Tibial artery (tissue), 4 donors: ENCODE data around the gene FPGT.
"Not testable (repeated sequence)": the region's sequence is repeated elsewhere in the genome, so short reads cannot be mapped to it uniquely, and the experiment has no call there.

Experiments used
- DNase-seq, 2 donors: peaks; one replicate each; pipeline ENCODE4 v3.0.0-alpha.2; 2019
- H3K27ac ChIP-seq, 2 donors: fragments of 200-600 bp; sonication (generic) in 1 of 2; 1 replicate in 1 of 2; 2 replicates in 1 of 2; pipeline ENCODE4 v1.5.1; 2018 to 2019; ENCODE audit warnings: mild to moderate bottlenecking in 1 of 2
- H3K27me3 ChIP-seq, 2 donors: fragments of 200-600 bp; sonication (generic) in 1 of 2; one replicate each; pipeline versions ENCODE4 v1.5.1 to v1.6.0; 2016 to 2019
- H3K36me3 ChIP-seq, 3 donors: fragments of 200-600 bp; sonication (generic) in 2 of 3; one replicate each; pipeline ENCODE4 v1.5.1; 2016 to 2019; ENCODE audit warnings: mild to moderate bottlenecking in 2 of 3
- H3K4me1 ChIP-seq, 4 donors: fragments of 200-600 bp; sonication (generic) in 2 of 4; 1 replicate in 3 of 4; 2 replicates in 1 of 4; pipeline ENCODE4 v1.5.1; 2016 to 2019
- H3K4me3 ChIP-seq, 2 donors: fragments of 200-600 bp; sonication (generic) in 1 of 2; 1 replicate in 1 of 2; 2 replicates in 1 of 2; pipeline ENCODE4 v1.5.1; 2018 to 2019; ENCODE audit warnings: mild to moderate bottlenecking in 2 of 2
- H3K9me3 ChIP-seq, 3 donors: fragments of 200-600 bp; sonication (generic) in 1 of 3; one replicate each; pipeline ENCODE4 v1.5.1; 2016 to 2019
- intact Hi-C: fragments of 100-400 bp; cut with DNase I; formaldehyde crosslinking; loops from one replicate; pipeline ENCODE4 v1.15.0; 2023; ENCODE audit warnings: low total_unique reads
- TF ChIP-seq, protein P1 (sequence below), 2 experiments: fragments of 200-600 bp in 1 of 2; fragments of 450-650 bp in 1 of 2; IDR thresholded peaks; one replicate each; pipeline ENCODE4 v1.5.1; 2017 to 2019; ENCODE audit warnings: antibody characterized with exemption in 2 of 2, mild to moderate bottlenecking in 1 of 2, moderate library complexity in 1 of 2

Gene FPGT

GRCh38 chr1:74197657-74198552 lies at the start of gene FPGT, which contains the start of gene LRRIQ3:
Gene FPGT, plus strand, starts transcription at chr1:74198242. Its CDS starts 37 bp downstream, at chr1:74198279.
Gene LRRIQ3, minus strand, starts transcription at chr1:74198176. Its CDS starts 14,492 bp downstream, at chr1:74183684.
- no peaks in the 10 kb centered on the region for H3K27me3 ChIP-seq
- H3K36me3 ChIP-seq = peaks cover 0 to 11% (median 8%) of the 10 kb centered on the region in 3 donors
- peak; percentile 94 to 97 for DNase-seq
- no peaks in the 10 kb centered on the region for H3K9me3 ChIP-seq
- H3K4me3 ChIP-seq = peak within 1 kb of the TSS; percentile 64 to 70
- H3K27ac ChIP-seq = peak within 1 kb of the TSS; percentile 85 to 88
- peaks cover 0 to 20% (median 0%) of the 10 kb centered on the region in 4 donors for H3K4me1 ChIP-seq
- TF ChIP-seq, protein P1, sequence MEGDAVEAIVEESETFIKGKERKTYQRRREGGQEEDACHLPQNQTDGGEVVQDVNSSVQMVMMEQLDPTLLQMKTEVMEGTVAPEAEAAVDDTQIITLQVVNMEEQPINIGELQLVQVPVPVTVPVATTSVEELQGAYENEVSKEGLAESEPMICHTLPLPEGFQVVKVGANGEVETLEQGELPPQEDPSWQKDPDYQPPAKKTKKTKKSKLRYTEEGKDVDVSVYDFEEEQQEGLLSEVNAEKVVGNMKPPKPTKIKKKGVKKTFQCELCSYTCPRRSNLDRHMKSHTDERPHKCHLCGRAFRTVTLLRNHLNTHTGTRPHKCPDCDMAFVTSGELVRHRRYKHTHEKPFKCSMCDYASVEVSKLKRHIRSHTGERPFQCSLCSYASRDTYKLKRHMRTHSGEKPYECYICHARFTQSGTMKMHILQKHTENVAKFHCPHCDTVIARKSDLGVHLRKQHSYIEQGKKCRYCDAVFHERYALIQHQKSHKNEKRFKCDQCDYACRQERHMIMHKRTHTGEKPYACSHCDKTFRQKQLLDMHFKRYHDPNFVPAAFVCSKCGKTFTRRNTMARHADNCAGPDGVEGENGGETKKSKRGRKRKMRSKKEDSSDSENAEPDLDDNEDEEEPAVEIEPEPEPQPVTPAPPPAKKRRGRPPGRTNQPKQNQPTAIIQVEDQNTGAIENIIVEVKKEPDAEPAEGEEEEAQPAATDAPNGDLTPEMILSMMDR (IDR thresholded peaks at IDR 0.05) = no peak
- intact Hi-C loops = loop anchor here (10.0 kb wide), 1 partner anchor 537 kb away; the partner anchor contains the start of genes CRYZ and TYW3

- intact Hi-C loops = no loop called here
- no peaks in the 10 kb centered on the region for H3K27me3 ChIP-seq
- H3K4me1 ChIP-seq = no peaks in the 10 kb centered on the region
- no peaks in the 10 kb centered on the region for H3K36me3 ChIP-seq
- no peak for DNase-seq
- no peak overlapping the region for H3K4me3 ChIP-seq
- TF ChIP-seq, protein P1 (IDR thresholded peaks at IDR 0.05) = no peak
- no peaks in the 10 kb centered on the region for H3K9me3 ChIP-seq
- H3K27ac ChIP-seq = no peak overlapping the region
Observed at GRCh38 chr1:74160046-74160445, 38.0 kb upstream of the FPGT start.

DNA sequence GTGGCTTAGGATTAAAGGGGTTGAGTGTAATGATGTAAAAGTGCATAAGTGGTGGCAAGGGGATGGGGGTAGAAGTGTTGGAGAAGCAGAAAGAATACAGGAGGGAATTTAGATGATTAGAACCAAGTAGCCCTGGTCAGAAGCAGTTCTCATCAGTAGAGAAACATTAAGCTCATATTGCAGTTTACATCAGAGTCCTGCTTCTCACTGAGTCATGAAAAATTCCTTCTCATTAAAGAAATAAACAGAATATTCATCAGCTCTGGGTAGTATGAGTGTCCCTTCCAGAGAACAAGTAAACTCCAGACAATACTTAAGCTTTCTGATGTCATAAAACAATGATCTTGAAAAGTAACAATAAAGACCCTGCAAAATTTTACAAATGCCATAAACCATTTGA lies 36.5 kb upstream of the FPGT start:
- intact Hi-C loops = no loop called here
- no peaks in the 10 kb centered on the region for H3K4me1 ChIP-seq
- no peak overlapping the region for H3K4me3 ChIP-seq
- no peaks in the 10 kb centered on the region for H3K36me3 ChIP-seq
- no peaks in the 10 kb centered on the region for H3K27me3 ChIP-seq
- TF ChIP-seq, protein P1 (IDR thresholded peaks at IDR 0.05) = no peak
- H3K9me3 ChIP-seq = no peaks in the 10 kb centered on the region
- no peak for DNase-seq
- no peak overlapping the region for H3K27ac ChIP-seq

DNA sequence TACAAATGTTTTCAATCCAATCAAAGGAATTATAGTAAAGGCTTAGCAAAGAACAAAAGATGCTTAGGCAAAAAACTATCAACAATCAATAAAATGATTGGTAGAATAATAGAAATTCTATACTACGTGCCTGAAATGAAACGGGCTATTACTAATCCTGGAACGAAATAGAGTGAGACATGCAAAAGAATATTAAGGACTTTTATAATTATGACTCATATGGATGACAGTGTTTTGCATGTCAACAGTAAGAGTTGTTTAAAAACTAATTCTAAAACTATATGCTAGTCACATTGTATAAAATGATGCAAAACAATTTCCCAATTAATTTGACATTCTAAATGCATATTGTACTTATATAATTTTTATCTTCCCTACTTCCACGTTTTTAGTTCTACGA lies 35.7 kb upstream of the FPGT start:
- intact Hi-C loops = no loop called here
- no peak overlapping the region for H3K27ac ChIP-seq
- H3K4me3 ChIP-seq = no peak overlapping the region
- H3K9me3 ChIP-seq = peaks cover 0 to 3% (median 0%) of the 10 kb centered on the region in 3 donors
- H3K36me3 ChIP-seq = no peaks in the 10 kb centered on the region
- TF ChIP-seq, protein P1 (IDR thresholded peaks at IDR 0.05) = no peak
- no peak for DNase-seq
- H3K4me1 ChIP-seq = no peaks in the 10 kb centered on the region
- H3K27me3 ChIP-seq = no peaks in the 10 kb centered on the region

DNA sequence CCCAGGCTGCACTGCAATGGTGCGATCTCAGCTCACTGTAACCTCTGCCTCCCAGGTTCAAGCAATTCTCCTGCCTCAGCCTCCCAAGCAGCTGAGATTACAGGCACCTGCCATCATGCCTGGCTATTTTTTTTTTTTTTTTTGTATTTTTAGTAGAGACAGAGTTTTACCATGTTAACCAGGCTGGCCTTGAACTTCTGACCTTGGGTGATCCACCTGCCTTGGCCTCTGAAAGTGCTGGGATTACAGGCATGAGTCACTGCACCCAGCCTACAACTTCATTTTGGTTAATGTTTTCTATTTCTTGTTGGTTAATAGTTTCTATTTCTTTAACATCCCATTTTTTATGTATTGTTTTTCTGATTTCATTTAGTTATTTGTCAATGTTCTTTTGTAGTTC lies 23.6 kb upstream of the FPGT start:
- intact Hi-C loops = not testable (repeated sequence)

DNA sequence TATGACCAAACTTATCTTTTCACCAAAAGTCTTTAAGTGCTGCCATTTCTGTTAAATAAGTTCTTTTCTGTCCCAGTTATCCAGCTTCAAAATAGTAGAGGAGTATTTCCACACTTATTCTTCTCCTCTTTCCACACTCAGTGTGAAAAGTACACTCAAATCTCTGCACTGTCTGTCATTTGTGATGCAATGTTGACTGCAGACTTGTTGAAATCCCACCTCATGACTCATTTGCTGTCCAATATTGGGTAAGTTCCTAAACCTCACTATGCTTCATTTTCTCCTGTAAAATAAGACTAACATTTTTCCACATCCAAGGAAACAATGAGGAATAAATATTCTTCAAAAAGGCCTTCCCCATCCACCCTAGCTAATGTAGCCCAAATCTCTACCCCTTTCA lies 17.6 kb upstream of the FPGT start:
- TF ChIP-seq, protein P1 (IDR thresholded peaks at IDR 0.05) = no peak
- DNase-seq = no peak
- H3K4me3 ChIP-seq = no peak overlapping the region
- intact Hi-C loops = no loop called here
- no peaks in the 10 kb centered on the region for H3K36me3 ChIP-seq
- H3K27me3 ChIP-seq = no peaks in the 10 kb centered on the region
- no peak overlapping the region for H3K27ac ChIP-seq
- H3K9me3 ChIP-seq = no peaks in the 10 kb centered on the region
- H3K4me1 ChIP-seq = no peaks in the 10 kb centered on the region

More for the DNA sequence above, 23.6 kb upstream of the FPGT start:
- H3K27me3 ChIP-seq, H3K4me1 ChIP-seq, DNase-seq, H3K4me3 ChIP-seq, H3K9me3 ChIP-seq, H3K36me3 ChIP-seq, H3K27ac ChIP-seq: not testable (repeated sequence)
